Motor neuron (in vitro differentiated cells): ENCODE data around the gene ZNF710. TPM values are rescaled to one million over a fixed set of nuclear protein-coding genes. Genes with fewer than 3 reads are reported as not detected.

Experiments
- ATAC-seq, 8 experiments: fragments of 200-7000 bp; cut with Tn5 transposase; replicated peaks in 6 of 8; 2 replicates each; pipeline ENCODE4 v1.8.0; 2021; ENCODE audit warnings: mild to moderate bottlenecking in 8 of 8, moderate library complexity in 8 of 8
- H3K27ac ChIP-seq, 2 donors: fragments of 250-450 bp; sonication (Bioruptor Pico); 2 replicates each; pipeline ENCODE4 v1.9.0; 2021; ENCODE audit warnings: antibody characterized with exemption in 2 of 2, mild to moderate bottlenecking in 2 of 2, moderate library complexity in 1 of 2
- H3K4me1 ChIP-seq, 2 donors: fragments of 250-450 bp; sonication (Bioruptor Pico); replicated peaks in 1 of 2; 2 replicates each; pipeline ENCODE4 v1.6.1; 2021; ENCODE audit warnings: antibody characterized with exemption in 2 of 2, mild to moderate bottlenecking in 2 of 2, moderate library complexity in 1 of 2
- H3K4me3 ChIP-seq, 5 donors: fragments of 250-450 bp; sonication (Bioruptor Pico); 2 replicates each; pipeline ENCODE4 v1.9.0; 2021; ENCODE audit warnings: antibody characterized with exemption in 5 of 5, mild to moderate bottlenecking in 5 of 5, moderate library complexity in 4 of 5
- WGBS, 10 experiments: fragments of 450-650 bp; shearing (Covaris generic); methylation state at CpG; one replicate each; pipeline ENCODE4 v1.0.0; 2022; 5-methylcytosine and 5-hydroxymethylcytosine counted together
- in situ Hi-C, 9 experiments: fragments of 400-800 bp; cut with MboI; loops; one replicate each; pipeline ENCODE4 v1.15.0; 2021; ENCODE audit warnings: low sequenced_read_pairs in 9 of 9, low pct_unique_long_range_greater_than_20kb in 2 of 9; ENCODE audit not compliant: unreplicated experiment in 9 of 9
- total RNA-seq, 8 experiments: library from RNA; unstranded; fragments of 300-600 nt; gene quantifications; 2 replicates each; pipeline versions ENCODE4 v1.2.3 to v1.2.4, GENCODE V29; 2022

ZNF710 gene
- total RNA-seq, 8 experiments from 2014 or later, result 4.6 to 23.0 (median 11.5) TPM

- Histone ChIP-seq H3K27ac (no peak overlapping the region), H3K4me3 (no peak overlapping the region), H3K4me1 (no peaks in the 10 kb centered on the region)
- in situ Hi-C loops, result loop anchor here in 3 of 9 experiments (25.0 kb wide), 3 partner anchors 163 to 313 kb away; partner anchors contain the start of genes MESP1 (in 3 of the 3), AP3S2 (in 1 of the 3) and ARPIN (in 1 of the 3)
- ATAC-seq, result no peak
- WGBS, 10 experiments, result 74 to 100% (median 98%) methylated on average over 1 to 4 of the region's 5 CpGs; no CpG with 5 or more reads in 2 of the 10 experiments
These were observed 73.8 kb downstream of the ZNF710 start for GRCh38 chr15:90074916-90075315.

DNA sequence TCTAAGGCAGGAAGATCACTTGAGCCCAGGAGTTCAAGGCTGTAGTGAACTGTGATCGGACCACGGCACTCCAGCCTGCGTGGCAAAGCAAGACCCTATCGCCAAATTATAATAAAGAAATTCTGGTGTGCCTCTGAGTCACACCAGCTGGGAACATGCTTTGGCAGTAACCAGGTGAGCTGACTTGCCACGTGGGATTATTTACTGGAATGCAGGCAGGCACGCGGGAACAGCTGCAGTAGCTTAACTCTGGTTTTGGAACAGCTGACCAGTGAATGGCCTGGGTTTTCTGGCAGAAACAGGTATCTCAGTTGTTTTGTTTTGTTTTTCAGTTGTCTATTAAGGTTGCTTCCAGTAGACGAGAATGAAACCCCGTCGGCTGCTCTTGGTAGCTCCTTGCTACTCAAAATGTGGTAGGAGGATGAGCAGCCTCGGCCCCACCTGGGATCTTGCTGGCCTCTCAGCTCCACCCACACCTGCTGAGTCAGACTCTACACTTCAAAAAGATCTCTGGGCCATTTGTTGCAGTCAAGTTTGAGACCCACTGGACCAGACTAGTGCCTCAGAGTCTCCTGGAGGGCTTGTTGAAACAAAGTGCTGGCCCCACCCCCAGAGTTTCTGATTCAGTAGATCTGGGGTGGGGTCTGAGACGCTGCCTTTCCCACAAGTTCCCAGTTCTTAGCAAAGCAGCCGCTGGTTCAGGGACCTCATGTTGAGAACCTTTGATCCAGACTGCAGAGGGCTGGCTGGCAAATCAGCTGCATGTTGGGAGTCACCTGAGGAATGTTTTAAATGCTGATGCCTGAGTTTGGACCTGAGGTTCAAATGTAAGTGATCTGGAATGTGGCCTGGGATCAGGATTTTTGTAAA is 74.5 kb downstream of the ZNF710 start:
- 57 to 90% (median 70%) methylated on average over 1 to 7 of the region's 13 CpGs; no CpG with 5 or more reads in 3 of the 10 experiments for WGBS, 10 experiments

DNA sequence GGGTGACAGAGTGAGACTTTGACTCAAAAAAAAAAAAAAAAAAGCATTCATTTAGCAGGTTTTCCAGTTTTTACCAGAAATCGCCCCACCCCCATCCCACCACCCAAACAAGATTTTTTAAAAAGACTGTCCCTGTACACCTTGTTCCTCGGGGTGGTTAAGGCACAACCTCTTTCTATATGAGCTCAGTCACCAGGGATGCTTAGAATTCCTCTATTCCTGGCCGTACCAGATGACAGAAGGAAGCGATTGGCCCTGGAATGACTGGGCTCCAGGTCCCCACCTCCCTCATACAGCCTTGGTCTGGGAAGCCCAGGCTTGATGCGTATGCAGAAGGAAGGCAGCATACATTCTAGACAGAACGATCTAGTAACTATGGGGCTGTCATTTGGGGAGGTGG is 75.6 kb downstream of the ZNF710 start:
- no peak for ATAC-seq
- WGBS, 10 experiments, result 57 to 100% (median 67%) methylated on average over 1 to 5 of the region's 6 CpGs; no CpG with 5 or more reads in 5 of the 10 experiments
- H3K4me3 ChIP-seq, result no peak overlapping the region
- no peak overlapping the region for H3K27ac ChIP-seq
- no peaks in the 10 kb centered on the region for H3K4me1 ChIP-seq
- in situ Hi-C loops, result loop anchor here in 3 of 9 experiments (25.0 kb wide), 2 partner anchors 164 to 314 kb away; partner anchors contain the start of genes MESP1 (in 3 of the 3) and ARPIN (in 1 of the 3)

More for the DNA sequence above, 74.5 kb downstream of the ZNF710 start:
- H3K27ac ChIP-seq, result no peak overlapping the region
- H3K4me1 ChIP-seq, result no peaks in the 10 kb centered on the region
- in situ Hi-C loops, result loop anchor here in 3 of 9 experiments (25.0 kb wide), 2 partner anchors 163 to 313 kb away; partner anchors contain the start of genes MESP1 (in 3 of the 3) and ARPIN (in 1 of the 3)
- H3K4me3 ChIP-seq, result no peak overlapping the region
- ATAC-seq, result no peak

DNA sequence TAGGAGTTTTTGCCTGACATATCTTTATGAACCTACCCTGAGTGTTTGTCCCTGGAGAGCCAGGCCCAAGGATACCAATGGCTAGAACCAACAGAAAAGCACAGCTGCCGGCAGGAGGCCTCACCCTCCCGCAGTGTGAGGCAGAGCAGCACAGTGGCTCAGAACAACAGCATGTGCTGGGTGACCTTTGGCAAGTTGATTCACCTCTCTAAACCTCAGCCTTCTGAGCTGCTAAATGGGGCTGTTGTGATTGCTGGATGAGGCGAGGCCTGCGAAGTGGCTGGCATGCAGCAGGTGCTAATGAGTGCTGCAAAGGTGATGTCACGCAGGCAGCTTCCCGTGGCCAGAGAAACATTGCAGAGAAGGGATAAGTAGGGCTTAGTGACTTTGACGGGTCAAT is 77.8 kb downstream of the ZNF710 start:
- no peaks in the 10 kb centered on the region for H3K4me1 ChIP-seq
- no peak for ATAC-seq
- no peak overlapping the region for H3K27ac ChIP-seq
- H3K4me3 ChIP-seq, result no peak overlapping the region
- 80 to 100% (median 100%) methylated on average over 1 to 4 of the region's 7 CpGs; no CpG with 5 or more reads in 4 of the 10 experiments for WGBS, 10 experiments
- in situ Hi-C loops, result loop anchor here in 3 of 9 experiments (25.0 kb wide), 2 partner anchors 167 to 317 kb away; partner anchors contain the start of genes MESP1 (in 3 of the 3) and ARPIN (in 1 of the 3)

DNA sequence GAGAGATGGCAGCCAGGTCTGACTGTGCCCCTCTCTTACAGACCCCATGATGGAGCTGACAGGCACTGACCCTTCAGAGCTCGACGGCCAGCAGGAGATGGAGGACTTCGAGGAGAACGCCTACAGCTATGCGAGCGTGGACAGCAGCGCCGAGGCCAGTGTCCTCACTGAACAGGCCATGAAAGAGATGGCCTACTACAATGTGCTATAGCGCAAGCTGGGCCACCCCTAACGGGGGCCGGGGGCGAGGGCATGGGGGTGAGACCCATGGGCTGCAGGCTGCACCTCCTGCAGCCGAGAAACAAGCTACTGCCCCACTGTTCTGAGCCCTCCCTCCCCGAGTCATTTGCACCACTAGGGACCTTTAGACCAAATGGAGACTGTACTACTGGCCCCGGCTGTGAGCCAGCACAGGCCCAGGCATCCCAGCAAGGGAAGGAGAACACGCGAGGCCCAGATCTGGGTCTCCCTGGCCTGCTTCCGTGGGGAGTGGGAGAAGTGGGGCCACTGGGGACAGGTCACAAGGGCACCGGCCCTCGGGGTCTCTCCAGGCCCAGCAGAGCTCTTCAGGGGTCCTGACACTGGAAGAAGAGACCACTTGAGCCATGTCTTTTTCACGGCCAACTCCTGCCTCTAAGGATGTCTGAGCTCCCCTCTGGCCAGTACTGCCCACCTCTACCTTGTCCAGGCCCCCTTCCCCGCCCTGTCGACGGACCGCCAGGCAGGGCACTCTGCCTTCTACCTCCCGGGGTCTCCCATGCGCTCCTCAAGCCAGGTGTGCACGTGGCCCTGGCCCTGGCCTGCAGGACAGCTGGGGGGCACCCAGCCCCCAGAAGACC is 78.7 kb downstream of the ZNF710 start:
- ATAC-seq, result peak in 6 of 8 experiments; percentile 7 to 28 (median 26)
- Histone ChIP-seq H3K27ac (no peak overlapping the region), H3K4me3 (no peak overlapping the region), H3K4me1 (no peaks in the 10 kb centered on the region)
- in situ Hi-C loops, result loop anchor here in 3 of 9 experiments (10.0 to 25.0 kb wide), 3 partner anchors 168 to 318 kb away; partner anchors contain the start of genes MESP1 (in 3 of the 3), AP3S2 (in 1 of the 3) and ARPIN (in 1 of the 3)
- WGBS, 10 experiments, result 78 to 85% methylated on average over 3 to 9 of the region's 28 CpGs; no CpG with 5 or more reads in 8 of the 10 experiments

DNA sequence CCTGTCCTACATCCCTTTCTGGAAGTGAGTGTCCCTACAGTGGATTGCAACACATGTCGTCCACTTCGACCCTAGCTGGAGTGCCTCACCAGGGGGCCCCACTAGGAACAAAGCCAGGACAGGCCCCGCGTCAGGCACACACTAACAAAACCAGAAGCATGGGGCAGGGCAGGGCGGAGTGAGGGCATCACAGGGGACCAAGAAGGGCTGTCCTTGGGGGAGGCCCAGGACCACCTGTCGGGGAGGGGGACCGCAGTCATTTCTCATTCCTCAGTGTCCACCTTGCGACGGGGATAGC is 79.3 kb downstream of the ZNF710 start:
- in situ Hi-C loops, result loop anchor here in 3 of 9 experiments (10.0 to 25.0 kb wide), 3 partner anchors 168 to 318 kb away; partner anchors contain the start of genes MESP1 (in 3 of the 3), AP3S2 (in 1 of the 3) and ARPIN (in 1 of the 3)
- Histone ChIP-seq H3K4me3 (no peak overlapping the region), H3K4me1 (no peaks in the 10 kb centered on the region), H3K27ac (no peak overlapping the region)
- ATAC-seq, result peak in 2 of 8 experiments; percentile 17 to 18
- 82 to 85% methylated on average over 2 to 5 of the region's 9 CpGs; no CpG with 5 or more reads in 8 of the 10 experiments for WGBS, 10 experiments

DNA sequence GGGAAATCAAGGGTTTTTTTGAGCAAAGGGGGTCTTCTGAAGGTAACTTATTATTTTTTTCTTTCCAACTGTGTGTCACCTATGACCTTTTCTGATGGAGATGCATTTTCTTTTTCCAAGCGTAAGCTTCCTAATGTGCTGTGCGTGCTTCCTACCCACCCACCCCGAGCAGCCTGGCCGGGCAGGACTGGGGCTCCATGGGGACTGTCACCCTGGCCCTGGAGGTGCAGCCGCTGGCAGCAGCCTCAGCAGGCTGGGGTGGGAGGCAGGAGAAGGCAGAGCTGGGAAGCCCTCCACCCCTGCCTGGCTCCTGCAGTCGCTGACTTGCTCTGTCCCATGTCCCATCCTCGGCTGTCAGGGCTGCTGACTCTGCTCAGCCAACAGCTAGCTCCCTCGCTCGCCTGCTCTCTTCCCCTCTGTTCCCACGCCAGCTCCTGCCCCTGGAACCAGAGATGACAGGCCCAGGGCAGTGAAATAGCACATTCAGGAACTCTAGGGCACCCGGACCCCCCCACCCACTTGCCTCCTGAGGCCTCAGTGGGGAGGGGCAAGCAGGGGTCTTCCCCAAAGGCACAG is 79.8 kb downstream of the ZNF710 start:
- Histone ChIP-seq H3K27ac (no peak overlapping the region), H3K4me1 (no peaks in the 10 kb centered on the region), H3K4me3 (no peak overlapping the region)
- 82 to 100% (median 100%) methylated on average over 1 to 8 of the region's 11 CpGs; no CpG with 5 or more reads in 5 of the 10 experiments for WGBS, 10 experiments
- in situ Hi-C loops, result loop anchor here in 3 of 9 experiments (10.0 to 25.0 kb wide), 3 partner anchors 169 to 319 kb away; partner anchors contain the start of genes MESP1 (in 3 of the 3), AP3S2 (in 1 of the 3) and ARPIN (in 1 of the 3)
- peak in 2 of 8 experiments; percentile 12 to 31 for ATAC-seq

DNA sequence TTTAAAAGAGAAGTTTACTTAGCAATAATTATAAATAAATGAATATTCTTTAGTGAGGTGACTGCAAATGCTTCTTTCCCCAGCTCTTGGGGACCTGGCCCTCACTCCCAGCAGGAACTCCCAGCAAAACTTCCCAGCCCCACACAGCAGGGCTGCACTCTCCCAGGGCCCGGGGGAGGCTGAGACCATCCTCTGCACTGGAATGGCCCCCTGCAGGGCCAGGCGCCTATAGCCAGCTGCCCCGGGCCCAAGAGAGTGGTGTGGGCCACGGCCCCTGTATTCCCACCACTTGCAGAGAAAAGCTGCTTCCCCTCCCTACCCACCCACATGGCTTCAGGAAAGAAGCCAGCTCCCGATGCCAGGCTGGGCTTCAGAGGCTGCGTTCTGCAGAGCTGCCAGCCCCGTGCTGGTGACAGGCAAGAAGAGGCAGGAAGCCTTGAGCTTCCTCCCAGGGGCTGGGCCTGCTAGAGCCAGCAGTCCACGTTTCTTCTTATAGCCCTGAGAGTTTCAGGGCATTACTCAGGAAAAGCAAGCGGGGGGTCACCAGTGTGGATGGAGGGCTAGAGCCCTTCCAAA is 81.1 kb downstream of the ZNF710 start:
- Histone ChIP-seq H3K4me3 (no peak overlapping the region), H3K4me1 (no peaks in the 10 kb centered on the region), H3K27ac (no peak overlapping the region)
- 100% methylated on average over 1 of the region's 9 CpGs; no CpG with 5 or more reads in 9 of the 10 experiments for WGBS, 10 experiments
- ATAC-seq, result peak in 1 of 8 experiments; percentile 36
- in situ Hi-C loops, result loop anchor here in 3 of 9 experiments (10.0 to 25.0 kb wide), 3 partner anchors 170 to 320 kb away; partner anchors contain the start of genes MESP1 (in 3 of the 3), AP3S2 (in 1 of the 3) and ARPIN (in 1 of the 3)

DNA sequence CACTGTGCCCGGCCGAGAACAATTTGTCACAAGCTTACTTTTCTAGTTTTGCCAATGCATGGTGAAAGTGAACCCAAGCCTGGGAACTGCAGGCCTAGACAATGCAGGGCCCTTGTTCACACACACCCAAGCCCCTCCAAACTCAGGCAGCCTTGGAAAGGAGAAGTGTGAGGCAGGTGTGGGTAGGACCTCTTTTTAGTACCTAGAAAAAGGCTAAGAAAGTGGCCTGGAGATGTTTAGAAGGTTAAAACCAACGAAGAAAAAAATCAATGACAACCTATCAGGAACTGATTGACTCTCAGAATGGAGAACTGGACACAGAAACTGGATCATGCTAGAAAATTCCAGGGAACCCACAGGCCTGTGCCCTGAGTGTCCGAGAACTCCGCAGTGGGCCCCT is 82.3 kb downstream of the ZNF710 start:
- no peaks in the 10 kb centered on the region for H3K4me1 ChIP-seq
- 91 to 100% (median 100%) methylated on average over 1 to 5 of the region's 5 CpGs; no CpG with 5 or more reads in 5 of the 10 experiments for WGBS, 10 experiments
- ATAC-seq, result no peak
- no peak overlapping the region for H3K4me3 ChIP-seq
- no peak overlapping the region for H3K27ac ChIP-seq
- in situ Hi-C loops, result loop anchor here in 3 of 9 experiments (10.0 to 25.0 kb wide), 3 partner anchors 171 to 321 kb away; partner anchors contain the start of genes MESP1 (in 3 of the 3), AP3S2 (in 1 of the 3) and ARPIN (in 1 of the 3)

GRCh38 chr15:90083954-90084607 is 83.0 kb downstream of the ZNF710 start:
- Histone ChIP-seq H3K4me1 (no peaks in the 10 kb centered on the region), H3K4me3 (no peak overlapping the region), H3K27ac (no peak overlapping the region)
- WGBS, 10 experiments, result 83 to 98% (median 88%) methylated on average over 2 to 6 of the region's 14 CpGs; no CpG with 5 or more reads in 4 of the 10 experiments
- ATAC-seq, result no peak
- in situ Hi-C loops, result loop anchor here in 3 of 9 experiments (10.0 to 25.0 kb wide), 3 partner anchors 172 to 322 kb away; partner anchors contain the start of genes MESP1 (in 3 of the 3), AP3S2 (in 1 of the 3) and ARPIN (in 1 of the 3)

DNA sequence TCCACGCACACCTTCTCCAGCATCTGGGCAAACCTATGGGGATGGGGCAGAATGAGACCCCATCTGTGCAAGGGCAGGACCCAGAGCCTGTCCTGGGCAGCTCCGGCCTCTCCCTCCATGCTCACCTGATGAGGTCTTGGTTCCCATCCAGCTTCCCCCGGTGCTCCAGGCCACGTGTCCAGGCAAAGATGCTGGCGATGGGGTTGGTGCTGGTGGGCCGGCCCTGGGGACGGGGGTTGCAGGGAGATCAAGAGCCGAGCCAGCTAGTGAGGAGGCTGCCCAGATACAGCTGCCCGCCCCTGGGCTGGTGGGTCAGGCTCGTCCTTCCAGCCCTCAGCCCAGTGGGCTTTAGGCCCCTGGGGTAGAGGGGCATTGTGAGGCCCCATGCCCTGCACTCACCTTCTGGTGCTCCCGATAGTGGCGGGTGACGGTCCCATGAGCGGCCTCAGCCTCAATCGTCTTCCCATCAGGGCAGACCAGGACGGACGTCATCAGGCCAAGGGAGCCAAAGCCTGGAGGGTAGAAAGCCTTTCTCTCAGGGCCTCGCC is 83.8 kb downstream of the ZNF710 start:
- Histone ChIP-seq H3K27ac (no peak overlapping the region), H3K4me1 (no peaks in the 10 kb centered on the region), H3K4me3 (no peak overlapping the region)
- ATAC-seq, result no peak
- in situ Hi-C loops, result loop anchor here in 3 of 9 experiments (10.0 to 25.0 kb wide), 3 partner anchors 173 to 323 kb away; partner anchors contain the start of genes MESP1 (in 3 of the 3), AP3S2 (in 1 of the 3) and ARPIN (in 1 of the 3)
- WGBS, 10 experiments, result 93 to 100% methylated on average over 1 to 3 of the region's 18 CpGs; no CpG with 5 or more reads in 8 of the 10 experiments
